A549 (cell line): ENCODE results near the gene CSNK1D.
A peak's percentile ranks its signal among the peaks of the same experiment; 100 is the strongest.

Source experiments
- EP300 ChIP-seq, 2 experiments: fragments of >200 bp; sonication (Bioruptor Twin); formaldehyde crosslinking; IDR thresholded peaks; 2 replicates in 1 of 2; 3 replicates in 1 of 2; pipeline ENCODE4 v1.6.1; 2016 to 2017
- FOSL2 ChIP-seq, 2 experiments: fragments of 450-650 bp in 1 of 2; fragments of >200 bp in 1 of 2; sonication (Bioruptor Twin) in 1 of 2; formaldehyde crosslinking; IDR thresholded peaks; 2 replicates each; pipeline versions ENCODE4 v1.5.0 to v1.6.1; 2016 to 2020; ENCODE audit warnings: mild to moderate bottlenecking in 1 of 2, moderate library complexity in 1 of 2
- HDAC2 ChIP-seq: fragments of 200-600 bp; sonication (generic); IDR thresholded peaks from 2 replicates; pipeline ENCODE4 v1.6.1; 2016
- HOXA7 ChIP-seq: fragments of 250-450 bp; sonication (Bioruptor Pico); IDR thresholded peaks from 2 replicates; pipeline ENCODE4 v1.5.0; 2020; ENCODE audit warnings: mild to moderate bottlenecking, moderate library complexity
- JUNB ChIP-seq: fragments of >200 bp; sonication (Bioruptor Twin); formaldehyde crosslinking; IDR thresholded peaks from 2 replicates; pipeline ENCODE4 v1.6.1; 2016
- KDM1A ChIP-seq: fragments of 200-600 bp; sonication (generic); IDR thresholded peaks from 2 replicates; pipeline ENCODE4 v1.6.1; 2016; ENCODE audit warnings: low read depth, mild to moderate bottlenecking
- NR3C1 ChIP-seq: fragments of >200 bp; sonication (Bioruptor Twin); formaldehyde crosslinking; IDR thresholded peaks from 3 replicates; pipeline ENCODE4 v1.6.1; 2017
- PHF8 ChIP-seq: fragments of 200-600 bp; sonication (generic); IDR thresholded peaks from 2 replicates; pipeline ENCODE4 v1.6.1; 2016; ENCODE audit warnings: low read depth, mild to moderate bottlenecking, antibody characterized with exemption, moderate library complexity, borderline replicate concordance
- POLR2A ChIP-seq: IDR thresholded peaks from 2 replicates; pipeline ENCODE4 v1.6.1; 2012; ENCODE audit warnings: mild to moderate bottlenecking, low read length
- RAD21 ChIP-seq, 2 experiments: fragments of >200 bp in 1 of 2; sonication (Bioruptor Twin) in 1 of 2; formaldehyde crosslinking in 1 of 2; IDR thresholded peaks in 1 of 2; conservative IDR thresholded peaks in 1 of 2; 2 replicates in 1 of 2; 3 replicates in 1 of 2; pipeline ENCODE4 v1.6.1; 2012 to 2018; ENCODE audit warnings: inconsistent platforms in 1 of 2
- RARB ChIP-seq: fragments of 250-450 bp; sonication (Bioruptor Pico); IDR thresholded peaks from 2 replicates; pipeline ENCODE4 v1.8.0; 2021; ENCODE audit warnings: mild to moderate bottlenecking, moderate library complexity
- TFCP2L1 ChIP-seq: fragments of 250-450 bp; sonication (Bioruptor Pico); IDR thresholded peaks from 2 replicates; pipeline ENCODE4 v1.5.0; 2021; ENCODE audit warnings: mild to moderate bottlenecking
- ZNF302 ChIP-seq: fragments of 250-450 bp; sonication (Bioruptor Pico); IDR thresholded peaks from 2 replicates; pipeline ENCODE4 v1.9.0; 2021; ENCODE audit warnings: inconsistent platforms, mild to moderate bottlenecking, moderate library complexity
- TF ChIP-seq, protein P1 (sequence below): fragments of >200 bp; sonication (Bioruptor Twin); formaldehyde crosslinking; IDR thresholded peaks from 3 replicates; pipeline ENCODE4 v1.5.1; 2016

DNA sequence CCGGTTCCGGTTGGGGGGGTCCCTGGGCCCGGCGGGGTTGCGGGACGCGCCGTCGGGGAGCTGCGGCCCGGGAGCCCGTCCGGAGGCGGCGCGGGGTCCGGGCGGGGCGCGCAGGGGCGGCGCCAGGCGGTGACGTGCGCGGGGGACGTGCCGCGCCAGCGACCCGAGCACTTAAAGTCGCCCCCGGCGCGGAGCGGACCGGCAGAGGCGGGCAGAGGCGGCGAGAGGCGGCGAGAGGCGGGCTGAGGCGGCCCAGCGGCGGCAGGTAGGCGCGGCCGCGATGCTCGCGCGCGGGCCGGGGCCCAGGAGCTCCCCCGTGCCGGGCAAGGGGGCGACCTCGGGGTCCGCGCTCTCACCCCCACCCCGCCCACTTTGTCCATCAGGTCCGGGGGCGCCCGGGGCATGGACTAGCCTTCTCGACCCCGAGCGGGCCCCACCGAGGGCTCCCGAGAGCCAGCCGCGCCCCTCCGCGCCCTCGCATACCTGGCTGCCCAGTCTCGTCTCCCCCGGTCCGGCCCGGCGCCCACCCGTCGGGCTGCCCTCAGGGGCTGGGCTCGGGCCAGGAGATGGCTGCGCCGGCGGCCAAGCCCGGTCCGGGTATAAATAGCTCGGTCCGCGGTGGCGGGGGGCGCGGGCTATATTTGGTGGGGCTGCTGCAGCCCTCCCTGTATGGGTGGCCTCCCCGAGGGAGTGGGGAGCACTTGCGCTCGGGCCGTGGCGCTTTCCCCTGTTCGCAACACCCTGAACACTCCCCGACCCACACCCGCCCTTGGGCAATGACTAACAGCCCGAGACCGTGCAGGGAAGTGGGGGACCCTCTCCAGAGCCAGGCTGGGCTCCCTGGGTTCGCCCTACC lies 44.4 kb downstream of the CSNK1D start, which contains the start of gene SLC16A3:
- TF ChIP-seq RAD21 (conservative IDR thresholded peaks at IDR 0.05 in 1 of 2, IDR thresholded peaks at IDR 0.05 in 1 of 2) (no peak; a peak in 1 of 5 replicates), EP300 (IDR thresholded peaks at IDR 0.05) (no peak), NR3C1 (no peak), TFCP2L1 (CRISPR knock-in tag) (no peak), RARB (CRISPR knock-in tag) (no peak), POLR2A (peak; percentile 93), FOSL2 (IDR thresholded peaks at IDR 0.05) (no peak), FOSL2 (CRISPR knock-in tag; IDR thresholded peaks at IDR 0.05) (peak; percentile 19; the same call in 1 of the 2 replicates), PHF8 (no peak), ZNF302 (CRISPR knock-in tag) (no peak), HDAC2 (no peak), HOXA7 (CRISPR knock-in tag) (no peak), KDM1A (no peak), JUNB (no peak)
- TF ChIP-seq, protein P1, sequence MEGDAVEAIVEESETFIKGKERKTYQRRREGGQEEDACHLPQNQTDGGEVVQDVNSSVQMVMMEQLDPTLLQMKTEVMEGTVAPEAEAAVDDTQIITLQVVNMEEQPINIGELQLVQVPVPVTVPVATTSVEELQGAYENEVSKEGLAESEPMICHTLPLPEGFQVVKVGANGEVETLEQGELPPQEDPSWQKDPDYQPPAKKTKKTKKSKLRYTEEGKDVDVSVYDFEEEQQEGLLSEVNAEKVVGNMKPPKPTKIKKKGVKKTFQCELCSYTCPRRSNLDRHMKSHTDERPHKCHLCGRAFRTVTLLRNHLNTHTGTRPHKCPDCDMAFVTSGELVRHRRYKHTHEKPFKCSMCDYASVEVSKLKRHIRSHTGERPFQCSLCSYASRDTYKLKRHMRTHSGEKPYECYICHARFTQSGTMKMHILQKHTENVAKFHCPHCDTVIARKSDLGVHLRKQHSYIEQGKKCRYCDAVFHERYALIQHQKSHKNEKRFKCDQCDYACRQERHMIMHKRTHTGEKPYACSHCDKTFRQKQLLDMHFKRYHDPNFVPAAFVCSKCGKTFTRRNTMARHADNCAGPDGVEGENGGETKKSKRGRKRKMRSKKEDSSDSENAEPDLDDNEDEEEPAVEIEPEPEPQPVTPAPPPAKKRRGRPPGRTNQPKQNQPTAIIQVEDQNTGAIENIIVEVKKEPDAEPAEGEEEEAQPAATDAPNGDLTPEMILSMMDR, result no peak
